ENCODE measurements around the gene HAUS1.

Gene HAUS1

GRCh38 chr18:46071653-46072375 lies 32.4 kb upstream of the HAUS1 start, which contains the start of gene PSTPIP2:
PSTPIP2 (minus strand) TSS chr18:46072260; CDS start chr18:46072188, 72 bp downstream.
- Histone ChIP-seq H4K91ac (ENCODE audit: low read depth, low read length) (peak within 1 kb of the TSS; percentile 76), H3K4me2 (ENCODE audit: low read length) (peak within 1 kb of the TSS; percentile 79), H3K14ac (ENCODE audit: low read length) (peak within 1 kb of the TSS; percentile 54), H2BK5ac (ENCODE audit: low read depth, low read length, poor library complexity) (peak within 1 kb of the TSS; percentile 73), H4K12ac (ENCODE audit: low read depth, low read length) (peak within 1 kb of the TSS; percentile 22), H3K9ac (ENCODE audit: low read length) (peak within 1 kb of the TSS; percentile 83), H2AK5ac (ENCODE audit: low read length) (peak within 1 kb of the TSS; percentile 14), H3K4me1 (ENCODE audit: control insufficient read depth in 1 of 2, insufficient read depth in 2 of 2, low read length in 2 of 2) (peaks cover 14 to 16% of the 10 kb centered on the region in 2 experiments), H3K36me3 (ENCODE audit: control insufficient read depth in 1 of 2, insufficient read depth in 2 of 2, low read length in 2 of 2) (no peaks in the 10 kb centered on the region), H4K8ac (ENCODE audit: low read depth, low read length) (peak within 1 kb of the TSS; percentile 68), H2AFZ (ENCODE audit: insufficient read depth, low read length, poor library complexity) (peak within 1 kb of the TSS; percentile 62), H3K4ac (ENCODE audit: low read depth, low read length) (peak within 1 kb of the TSS; percentile 85), H3K27ac (ENCODE audit: low read depth, low read length) (peak within 1 kb of the TSS; percentile 30), H3K23ac (ENCODE audit: low read length) (no peak within 1 kb of the TSS), H3K9me3 (ENCODE audit: insufficient read depth, low read depth, low read length) (peaks cover 1% of the 10 kb centered on the region), H3K79me1 (ENCODE audit: low read length) (peaks cover 25% of the 10 kb centered on the region), H2BK12ac (ENCODE audit: low read length) (peak within 1 kb of the TSS; percentile 32), H3K79me2 (ENCODE audit: control insufficient read depth, insufficient read depth, low read length, poor library complexity) (peaks cover 16% of the 10 kb centered on the region), H3K27me3 (ENCODE audit: insufficient read depth, low read length) (no peaks in the 10 kb centered on the region), H3K4me3 (ENCODE audit: low read depth, low read length) (peak within 1 kb of the TSS; percentile 89), H2BK120ac (ENCODE audit: insufficient read depth, low read length, poor library complexity) (peak within 1 kb of the TSS; percentile 74), H3K18ac (ENCODE audit: low read length) (peak within 1 kb of the TSS; percentile 88)
- peak; percentile 51 to 69 for DNase-seq
- WGBS (ENCODE audit: extremely low coverage, insufficient coverage, insufficient read length), result no CpG with 5 or more reads among the region's 75 CpGs

- H2AFZ ChIP-seq (ENCODE audit: insufficient read depth, low read length, poor library complexity), result peak overlapping the region; percentile 62
- peak overlapping the region; percentile 22 for H4K12ac ChIP-seq (ENCODE audit: low read depth, low read length)
- H3K79me1 ChIP-seq (ENCODE audit: low read length), result peaks cover 25% of the 10 kb centered on the region
- H3K4me2 ChIP-seq (ENCODE audit: low read length), result peak overlapping the region; percentile 79
- H2AK5ac ChIP-seq (ENCODE audit: low read length), result peak overlapping the region; percentile 14
- peak overlapping the region; percentile 34 for H3K4ac ChIP-seq (ENCODE audit: low read depth, low read length)
- peak overlapping the region; percentile 76 for H4K91ac ChIP-seq (ENCODE audit: low read depth, low read length)
- peak overlapping the region; percentile 8 for H3K9ac ChIP-seq (ENCODE audit: low read length)
- no peak for DNase-seq
- peaks cover 14 to 16% of the 10 kb centered on the region in 2 experiments for H3K4me1 ChIP-seq (ENCODE audit: control insufficient read depth in 1 of 2, insufficient read depth in 2 of 2, low read length in 2 of 2)
- peak overlapping the region; percentile 54 for H3K14ac ChIP-seq (ENCODE audit: low read length)
- peak overlapping the region; percentile 89 for H3K4me3 ChIP-seq (ENCODE audit: low read depth, low read length)
- H3K27me3 ChIP-seq (ENCODE audit: insufficient read depth, low read length), result no peaks in the 10 kb centered on the region
- no peak overlapping the region for H3K27ac ChIP-seq (ENCODE audit: low read depth, low read length)
- no peak overlapping the region for H2BK5ac ChIP-seq (ENCODE audit: low read depth, low read length, poor library complexity)
- peak overlapping the region; percentile 27 for H2BK12ac ChIP-seq (ENCODE audit: low read length)
- WGBS (ENCODE audit: extremely low coverage, insufficient coverage, insufficient read length), result no CpG with 5 or more reads among the region's 25 CpGs
- H3K36me3 ChIP-seq (ENCODE audit: control insufficient read depth in 1 of 2, insufficient read depth in 2 of 2, low read length in 2 of 2), result no peaks in the 10 kb centered on the region
- H2BK120ac ChIP-seq (ENCODE audit: insufficient read depth, low read length, poor library complexity), result peak overlapping the region; percentile 34
- H3K23ac ChIP-seq (ENCODE audit: low read length), result no peak overlapping the region
- peaks cover 1% of the 10 kb centered on the region for H3K9me3 ChIP-seq (ENCODE audit: insufficient read depth, low read depth, low read length)
- H4K8ac ChIP-seq (ENCODE audit: low read depth, low read length), result peak overlapping the region; percentile 64
- peak overlapping the region; percentile 56 for H3K18ac ChIP-seq (ENCODE audit: low read length)
- peaks cover 16% of the 10 kb centered on the region for H3K79me2 ChIP-seq (ENCODE audit: control insufficient read depth, insufficient read depth, low read length, poor library complexity)
Observed at GRCh38 chr18:46072376-46072867, 31.8 kb upstream of the HAUS1 start.

GRCh38 chr18:46072959-46073358 lies 31.2 kb upstream of the HAUS1 start:
- no peak overlapping the region for H2BK5ac ChIP-seq (ENCODE audit: low read depth, low read length, poor library complexity)
- H3K9me3 ChIP-seq (ENCODE audit: insufficient read depth, low read depth, low read length), result no peaks in the 10 kb centered on the region
- no peak overlapping the region for H3K23ac ChIP-seq (ENCODE audit: low read length)
- DNase-seq, result no peak
- no peak overlapping the region for H4K8ac ChIP-seq (ENCODE audit: low read depth, low read length)
- H2BK12ac ChIP-seq (ENCODE audit: low read length), result no peak overlapping the region
- H3K27me3 ChIP-seq (ENCODE audit: insufficient read depth, low read length), result no peaks in the 10 kb centered on the region
- peaks cover 16% of the 10 kb centered on the region for H3K79me2 ChIP-seq (ENCODE audit: control insufficient read depth, insufficient read depth, low read length, poor library complexity)
- H3K4me2 ChIP-seq (ENCODE audit: low read length), result no peak overlapping the region
- no peak overlapping the region for H3K9ac ChIP-seq (ENCODE audit: low read length)
- no CpG with 5 or more reads among the region's 3 CpGs for WGBS (ENCODE audit: extremely low coverage, insufficient coverage, insufficient read length)
- peaks cover 14 to 16% of the 10 kb centered on the region in 2 experiments for H3K4me1 ChIP-seq (ENCODE audit: control insufficient read depth in 1 of 2, insufficient read depth in 2 of 2, low read length in 2 of 2)
- no peak overlapping the region for H3K4ac ChIP-seq (ENCODE audit: low read depth, low read length)
- H3K27ac ChIP-seq (ENCODE audit: low read depth, low read length), result no peak overlapping the region
- H3K79me1 ChIP-seq (ENCODE audit: low read length), result peaks cover 25% of the 10 kb centered on the region
- H3K36me3 ChIP-seq (ENCODE audit: control insufficient read depth in 1 of 2, insufficient read depth in 2 of 2, low read length in 2 of 2), result no peaks in the 10 kb centered on the region
- no peak overlapping the region for H4K12ac ChIP-seq (ENCODE audit: low read depth, low read length)
- no peak overlapping the region for H4K91ac ChIP-seq (ENCODE audit: low read depth, low read length)
- H3K4me3 ChIP-seq (ENCODE audit: low read depth, low read length), result no peak overlapping the region
- no peak overlapping the region for H2BK120ac ChIP-seq (ENCODE audit: insufficient read depth, low read length, poor library complexity)
- no peak overlapping the region for H2AFZ ChIP-seq (ENCODE audit: insufficient read depth, low read length, poor library complexity)
- no peak overlapping the region for H2AK5ac ChIP-seq (ENCODE audit: low read length)
- no peak overlapping the region for H3K18ac ChIP-seq (ENCODE audit: low read length)
- H3K14ac ChIP-seq (ENCODE audit: low read length), result no peak overlapping the region

- no peak overlapping the region for H2BK120ac ChIP-seq (ENCODE audit: insufficient read depth, low read length, poor library complexity)
- H3K4me1 ChIP-seq (ENCODE audit: control insufficient read depth in 1 of 2, insufficient read depth in 2 of 2, low read length in 2 of 2), result peaks cover 14 to 16% of the 10 kb centered on the region in 2 experiments
- H3K27ac ChIP-seq (ENCODE audit: low read depth, low read length), result no peak overlapping the region
- peaks cover 25% of the 10 kb centered on the region for H3K79me1 ChIP-seq (ENCODE audit: low read length)
- H3K36me3 ChIP-seq (ENCODE audit: control insufficient read depth in 1 of 2, insufficient read depth in 2 of 2, low read length in 2 of 2), result no peaks in the 10 kb centered on the region
- no peak overlapping the region for H2BK5ac ChIP-seq (ENCODE audit: low read depth, low read length, poor library complexity)
- no peak overlapping the region for H4K12ac ChIP-seq (ENCODE audit: low read depth, low read length)
- no peak overlapping the region for H4K8ac ChIP-seq (ENCODE audit: low read depth, low read length)
- no peak overlapping the region for H4K91ac ChIP-seq (ENCODE audit: low read depth, low read length)
- peaks cover 16% of the 10 kb centered on the region for H3K79me2 ChIP-seq (ENCODE audit: control insufficient read depth, insufficient read depth, low read length, poor library complexity)
- H3K27me3 ChIP-seq (ENCODE audit: insufficient read depth, low read length), result no peaks in the 10 kb centered on the region
- WGBS (ENCODE audit: extremely low coverage, insufficient coverage, insufficient read length), result no CpG with 5 or more reads among the region's 9 CpGs
- no peak overlapping the region for H3K14ac ChIP-seq (ENCODE audit: low read length)
- no peaks in the 10 kb centered on the region for H3K9me3 ChIP-seq (ENCODE audit: insufficient read depth, low read depth, low read length)
- DNase-seq, result peak; percentile 67 to 94
- H3K9ac ChIP-seq (ENCODE audit: low read length), result no peak overlapping the region
- H2AFZ ChIP-seq (ENCODE audit: insufficient read depth, low read length, poor library complexity), result no peak overlapping the region
- H3K4me2 ChIP-seq (ENCODE audit: low read length), result no peak overlapping the region
- H2BK12ac ChIP-seq (ENCODE audit: low read length), result no peak overlapping the region
- H3K4ac ChIP-seq (ENCODE audit: low read depth, low read length), result no peak overlapping the region
- H3K4me3 ChIP-seq (ENCODE audit: low read depth, low read length), result no peak overlapping the region
- H3K18ac ChIP-seq (ENCODE audit: low read length), result no peak overlapping the region
- no peak overlapping the region for H2AK5ac ChIP-seq (ENCODE audit: low read length)
- no peak overlapping the region for H3K23ac ChIP-seq (ENCODE audit: low read length)
Observed at GRCh38 chr18:46073474-46074331, 30.5 kb upstream of the HAUS1 start.
